Measurements from ENCODE around the gene ARHGEF40.
"Not testable (repeated sequence)": the region's sequence is repeated elsewhere in the genome, so short reads cannot be mapped to it uniquely, and the experiment has no call there.

Gene ARHGEF40

GRCh38 chr14:21040370-21040925 is 29.7 kb upstream of the ARHGEF40 start:
- DNase-seq, result no peak

GRCh38 chr14:21040941-21041340 is 29.2 kb upstream of the ARHGEF40 start:
- not testable (repeated sequence) for DNase-seq

- DNase-seq, result no peak
Measured at GRCh38 chr14:21041676-21042433, 28.2 kb upstream of the ARHGEF40 start, which contains the start of gene RNASE7. TSS of gene RNASE7 (plus strand) at chr14:21042362. CDS start at chr14:21042993, 631 bp downstream.

GRCh38 chr14:21042918-21043317 is 27.2 kb upstream of the ARHGEF40 start:
- no peak for DNase-seq

- DNase-seq, result no peak
Measured at GRCh38 chr14:21043387-21043973, 26.6 kb upstream of the ARHGEF40 start.

GRCh38 chr14:21043974-21044618 is 26.0 kb upstream of the ARHGEF40 start:
- DNase-seq, result peak; percentile 91

- DNase-seq, result no peak
Measured at GRCh38 chr14:21047378-21047781, 22.7 kb upstream of the ARHGEF40 start.

- DNase-seq, result no peak
Measured at GRCh38 chr14:21048638-21049037, 21.5 kb upstream of the ARHGEF40 start.

- no peak for DNase-seq
Measured at GRCh38 chr14:21049271-21049673, 20.8 kb upstream of the ARHGEF40 start.

GRCh38 chr14:21050597-21050996 is 19.5 kb upstream of the ARHGEF40 start:
- no peak for DNase-seq

GRCh38 chr14:21053184-21054122 is 16.7 kb upstream of the ARHGEF40 start:
- DNase-seq, result no peak

GRCh38 chr14:21054123-21054767 is 15.9 kb upstream of the ARHGEF40 start:
- DNase-seq, result no peak

GRCh38 chr14:21054768-21055145 is 15.3 kb upstream of the ARHGEF40 start:
- no peak for DNase-seq

- no peak for DNase-seq
Measured at GRCh38 chr14:21055432-21056117, 14.5 kb upstream of the ARHGEF40 start.

GRCh38 chr14:21056520-21057163 is 13.5 kb upstream of the ARHGEF40 start:
- DNase-seq, result no peak

GRCh38 chr14:21057803-21058675 is 12.1 kb upstream of the ARHGEF40 start, which contains the start of gene RNASE8:
TSS of gene RNASE8 (plus strand) at chr14:21057822. CDS start at chr14:21057893, 71 bp downstream.
- no peak for DNase-seq

- DNase-seq, result no peak
Measured at GRCh38 chr14:21058903-21059302, 11.2 kb upstream of the ARHGEF40 start.

- DNase-seq, result no peak
Measured at GRCh38 chr14:21059842-21060613, 10.1 kb upstream of the ARHGEF40 start.
